Epithelial cell of proximal tubule (primary cell): Measurements from ENCODE around the gene APEX1. TPM values are rescaled to one million over a fixed set of nuclear protein-coding genes. Genes with fewer than 3 reads are reported as not detected.

ENCODE experiments used
- DNase-seq: peaks from one replicate; pipeline ENCODE4 v3.0.0-alpha.2; 2011; ENCODE audit warnings: low read depth
- H3K4me3 ChIP-seq: 2 replicates; pipeline ENCODE4 v1.5.1; 2011; ENCODE audit warnings: low read depth, mild to moderate bottlenecking, low read length
- total RNA-seq: library from RNA; depleted of rRNA; stranded (reverse); fragments of >200 nt; gene quantifications from 2 replicates; pipeline ENCODE4 v1.2.3, GENCODE V29; 2015
- TF ChIP-seq, protein P1 (sequence below): conservative IDR thresholded peaks from 2 replicates; pipeline ENCODE4 v1.5.1; 2012; ENCODE audit warnings: low read depth, mild to moderate bottlenecking, low read length

The APEX1 gene
- total RNA-seq, 1 donor from 2014 or later: 321 TPM

DNA sequence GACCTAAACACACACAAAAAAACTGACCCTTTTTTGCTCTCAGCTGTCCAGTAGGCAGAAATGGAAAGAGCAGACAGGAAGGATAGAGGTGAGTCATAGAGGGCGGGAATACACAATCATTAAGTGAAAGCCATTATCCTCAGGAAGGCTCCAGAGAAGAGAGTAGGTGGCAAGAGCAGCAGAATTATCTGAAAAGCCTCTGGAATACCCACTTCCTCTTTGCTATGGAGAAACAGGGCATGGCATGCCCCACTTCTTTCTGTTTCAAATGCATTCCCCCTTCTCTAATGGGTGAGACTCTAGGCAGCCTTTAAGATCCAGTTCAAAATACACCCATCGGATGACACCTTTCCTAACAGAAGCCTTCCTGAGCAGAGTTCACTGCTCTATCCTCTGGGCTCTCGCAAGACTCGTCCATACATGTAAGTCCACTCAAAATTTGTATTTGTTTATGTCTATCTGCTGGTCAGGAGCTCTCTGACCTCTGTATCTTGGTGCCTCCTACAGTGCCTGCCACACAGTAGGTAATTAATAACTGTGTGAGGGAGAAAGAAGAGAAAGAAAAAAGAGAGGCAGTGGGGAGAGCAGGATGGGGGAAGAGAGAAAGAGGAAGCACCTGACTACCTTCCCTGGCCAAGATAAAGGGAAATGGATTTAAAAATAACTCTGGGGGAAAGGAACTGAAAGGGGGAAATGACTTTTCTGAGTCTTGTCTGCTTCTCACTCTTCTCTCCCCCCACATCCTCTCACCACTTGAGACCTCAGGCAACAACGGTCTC is 27.6 kb upstream of the APEX1 start:
- no peak for DNase-seq
- H3K4me3 ChIP-seq: peak overlapping the region; percentile 26
- TF ChIP-seq, protein P1, sequence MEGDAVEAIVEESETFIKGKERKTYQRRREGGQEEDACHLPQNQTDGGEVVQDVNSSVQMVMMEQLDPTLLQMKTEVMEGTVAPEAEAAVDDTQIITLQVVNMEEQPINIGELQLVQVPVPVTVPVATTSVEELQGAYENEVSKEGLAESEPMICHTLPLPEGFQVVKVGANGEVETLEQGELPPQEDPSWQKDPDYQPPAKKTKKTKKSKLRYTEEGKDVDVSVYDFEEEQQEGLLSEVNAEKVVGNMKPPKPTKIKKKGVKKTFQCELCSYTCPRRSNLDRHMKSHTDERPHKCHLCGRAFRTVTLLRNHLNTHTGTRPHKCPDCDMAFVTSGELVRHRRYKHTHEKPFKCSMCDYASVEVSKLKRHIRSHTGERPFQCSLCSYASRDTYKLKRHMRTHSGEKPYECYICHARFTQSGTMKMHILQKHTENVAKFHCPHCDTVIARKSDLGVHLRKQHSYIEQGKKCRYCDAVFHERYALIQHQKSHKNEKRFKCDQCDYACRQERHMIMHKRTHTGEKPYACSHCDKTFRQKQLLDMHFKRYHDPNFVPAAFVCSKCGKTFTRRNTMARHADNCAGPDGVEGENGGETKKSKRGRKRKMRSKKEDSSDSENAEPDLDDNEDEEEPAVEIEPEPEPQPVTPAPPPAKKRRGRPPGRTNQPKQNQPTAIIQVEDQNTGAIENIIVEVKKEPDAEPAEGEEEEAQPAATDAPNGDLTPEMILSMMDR: no peak

- DNase-seq: no peak
- TF ChIP-seq, protein P1: no peak
- no peak overlapping the region for H3K4me3 ChIP-seq
Measured at GRCh38 chr14:20428010-20428365, 27.0 kb upstream of the APEX1 start.

DNA sequence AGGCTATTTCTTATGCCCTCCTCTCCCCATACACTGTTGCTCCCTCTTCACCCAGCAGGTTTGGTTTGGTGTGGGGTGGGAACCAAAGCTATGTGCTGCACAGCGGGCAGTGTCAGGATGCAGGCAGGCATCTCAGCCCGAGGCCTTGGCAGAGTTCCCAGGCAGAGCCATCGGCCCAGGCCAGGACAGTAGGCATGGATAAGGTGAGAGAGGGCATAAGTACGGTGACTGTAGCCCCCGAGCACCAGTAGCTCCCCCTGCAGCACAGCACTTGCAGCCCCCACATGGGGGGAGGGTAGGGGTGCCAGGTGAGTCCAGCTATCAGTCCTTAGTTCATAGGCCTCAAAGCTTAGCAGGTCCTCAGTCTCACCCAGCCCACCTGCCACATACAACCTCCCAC is 26.2 kb upstream of the APEX1 start:
- DNase-seq: no peak
- TF ChIP-seq, protein P1: no peak
- H3K4me3 ChIP-seq: no peak overlapping the region

GRCh38 chr14:20429801-20430669 is 25.0 kb upstream of the APEX1 start:
- TF ChIP-seq, protein P1: no peak
- H3K4me3 ChIP-seq: no peak overlapping the region
- DNase-seq: no peak

DNA sequence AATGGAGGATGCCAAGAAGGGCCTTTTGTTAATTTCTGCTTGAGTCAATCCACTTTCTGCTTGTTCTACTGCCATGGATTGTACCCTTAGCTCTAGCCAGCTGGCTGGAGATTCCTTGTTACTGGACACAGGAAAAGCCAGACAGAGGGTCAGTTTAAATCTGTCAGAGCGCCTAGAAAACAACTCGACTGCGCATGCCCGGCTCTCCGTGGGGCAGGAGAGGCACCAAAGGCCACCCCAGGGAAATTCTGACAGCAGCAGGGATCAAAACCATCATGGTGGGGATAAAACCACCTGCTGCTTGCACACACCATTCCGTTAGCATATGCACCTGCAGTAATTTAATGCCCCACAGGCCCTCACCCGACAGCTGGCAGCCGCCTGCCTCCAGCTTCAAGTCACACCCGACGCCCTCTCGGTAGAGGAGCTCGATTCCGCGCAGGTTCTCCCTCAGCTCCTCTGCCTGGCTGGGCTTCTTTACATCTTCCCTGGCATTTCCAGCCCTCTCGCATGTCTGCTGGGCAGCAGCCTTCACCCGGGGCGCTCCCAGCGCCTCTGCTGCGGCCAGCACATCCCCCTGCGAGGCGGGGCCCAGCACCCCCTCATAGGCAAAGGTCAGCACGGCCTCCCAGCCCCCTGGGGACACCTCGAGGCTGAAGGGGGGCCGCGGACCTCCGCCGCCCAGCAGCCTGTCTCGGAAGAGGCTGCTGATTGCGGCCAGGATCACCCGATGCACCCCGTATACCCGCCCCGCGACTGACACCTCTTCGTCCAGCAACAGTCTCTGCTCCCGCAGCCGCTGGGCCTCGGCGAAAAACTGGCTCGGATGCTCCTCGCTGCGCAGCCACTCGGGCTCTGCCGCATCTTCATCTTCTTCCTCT is 20.1 kb upstream of the APEX1 start:
- peak overlapping the region; percentile 37 for H3K4me3 ChIP-seq
- TF ChIP-seq, protein P1: no peak
- no peak for DNase-seq

DNA sequence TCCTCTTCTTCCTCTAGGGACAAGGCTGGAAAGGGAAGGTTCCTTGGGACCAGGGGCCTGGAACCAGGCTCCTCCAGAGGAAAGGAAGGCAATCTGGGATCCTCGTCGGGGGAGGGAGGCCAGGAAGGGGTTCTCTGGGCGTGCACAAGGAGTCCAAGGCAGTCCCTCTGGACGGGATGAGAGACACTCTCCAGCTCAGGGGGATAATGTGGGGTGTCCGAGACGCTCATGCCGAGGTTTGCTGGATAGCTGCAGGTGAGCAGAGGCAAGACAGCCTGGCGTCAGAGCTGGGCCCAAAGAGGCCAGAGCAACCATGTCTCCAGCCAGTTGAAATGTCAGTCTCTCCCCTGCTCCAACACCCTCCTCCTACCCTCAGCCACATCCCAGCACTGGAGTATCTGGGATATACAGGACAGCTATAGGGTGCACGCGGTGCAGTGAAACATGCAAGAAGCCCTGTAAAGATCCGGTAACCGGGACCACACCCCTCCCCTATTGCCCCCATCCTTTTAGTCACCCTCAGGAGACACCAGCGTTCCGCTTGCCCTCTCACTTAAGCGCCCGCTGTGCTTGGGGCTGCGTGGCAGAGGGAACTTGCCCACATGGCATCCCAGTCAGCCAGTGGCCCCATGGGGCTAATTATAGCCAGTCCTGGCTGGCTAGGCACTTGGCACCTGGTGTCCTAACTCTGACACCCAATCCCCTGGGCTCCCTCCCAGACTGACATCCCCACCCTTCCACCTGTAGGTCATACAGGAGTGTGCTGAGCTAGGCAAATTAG is 19.3 kb upstream of the APEX1 start, which contains the start of gene KLHL33:
TSS of gene KLHL33 (minus strand) at position 585 of the 781 bp plus-strand sequence. CDS start at position 230, 355 bp downstream.
- peak within 1 kb of the TSS; percentile 37 for H3K4me3 ChIP-seq
- TF ChIP-seq, protein P1: no peak
- no peak for DNase-seq
